ENCODE results near the gene CGREF1. TPM values are rescaled to one million over a fixed set of nuclear protein-coding genes. Genes with fewer than 3 reads are reported as not detected.

CGREF1 gene
- total RNA-seq, 1 experiment from 2014 or later, result 3.7 TPM

DNA sequence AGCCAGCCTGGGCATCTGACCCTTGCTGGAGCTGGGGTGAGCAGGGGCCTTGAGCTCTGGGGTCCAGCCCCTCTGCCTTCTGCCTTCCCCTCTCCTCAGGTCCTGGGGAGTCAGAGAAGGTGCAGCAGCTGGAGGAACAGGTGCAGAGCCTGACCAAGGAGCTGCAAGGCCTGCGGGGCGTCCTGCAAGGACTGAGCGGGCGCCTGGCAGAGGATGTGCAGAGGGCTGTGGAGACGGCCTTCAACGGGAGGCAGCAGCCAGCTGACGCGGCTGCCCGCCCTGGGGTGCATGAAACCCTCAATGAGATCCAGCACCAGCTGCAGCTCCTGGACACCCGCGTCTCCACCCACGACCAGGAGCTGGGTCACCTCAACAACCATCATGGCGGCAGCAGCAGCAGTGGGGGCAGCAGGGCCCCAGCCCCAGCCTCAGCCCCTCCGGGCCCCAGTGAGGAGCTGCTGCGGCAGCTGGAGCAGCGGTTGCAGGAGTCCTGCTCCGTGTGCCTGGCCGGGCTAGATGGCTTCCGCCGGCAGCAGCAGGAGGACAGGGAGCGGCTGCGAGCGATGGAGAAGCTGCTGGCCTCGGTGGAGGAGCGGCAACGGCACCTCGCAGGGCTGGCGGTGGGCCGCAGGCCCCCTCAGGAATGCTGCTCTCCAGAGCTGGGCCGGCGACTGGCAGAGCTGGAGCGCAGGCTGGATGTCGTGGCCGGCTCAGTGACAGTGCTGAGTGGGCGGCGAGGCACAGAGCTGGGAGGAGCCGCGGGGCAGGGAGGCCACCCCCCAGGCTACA lies 36.8 kb downstream of the CGREF1 start:
- H3K9me3 Mint-ChIP-seq (ENCODE audit: low read depth, unreplicated experiment), result no peaks in the 10 kb centered on the region
- H3K27me3 Mint-ChIP-seq (ENCODE audit: unreplicated experiment), result peaks cover 20% of the 10 kb centered on the region
- H3K36me3 Mint-ChIP-seq (ENCODE audit: insufficient read depth, unreplicated experiment), result peaks cover 24% of the 10 kb centered on the region
- H3K4me3 Mint-ChIP-seq (ENCODE audit: low read depth, unreplicated experiment), result no peak overlapping the region
- CTCF ChIA-PET, result interaction anchor here (0.6 to 1.4 kb wide), 3 partner anchors 11 to 82 kb away, joined by 3 to 8 read pairs (median 4); partner anchors contain the start of genes AGBL5 and OST4
- peaks cover 17% of the 10 kb centered on the region for H3K4me1 Mint-ChIP-seq (ENCODE audit: low read depth, unreplicated experiment)
- TF ChIP-seq CTCF (IDR thresholded peaks at IDR 0.05; ENCODE audit: unreplicated experiment), result no peak
- BruUV-seq (replicated peaks), result no TSS peak
- DNase-seq, result no peak
- intact Hi-C loops (cut with micrococcal nuclease; ENCODE audit: unreplicated experiment), result no loop called here
- no peak overlapping the region for H3K27ac Mint-ChIP-seq (ENCODE audit: unreplicated experiment)

GRCh38 chr2:27080603-27080936 lies 38.4 kb downstream of the CGREF1 start:
- Mint-ChIP-seq H3K9me3 (ENCODE audit: low read depth, unreplicated experiment) (no peaks in the 10 kb centered on the region), H3K4me1 (ENCODE audit: low read depth, unreplicated experiment) (peaks cover 13% of the 10 kb centered on the region), H3K36me3 (ENCODE audit: insufficient read depth, unreplicated experiment) (peaks cover 7% of the 10 kb centered on the region), H3K27me3 (ENCODE audit: unreplicated experiment) (peaks cover 36% of the 10 kb centered on the region), H3K27ac (ENCODE audit: unreplicated experiment) (no peak overlapping the region), H3K4me3 (ENCODE audit: low read depth, unreplicated experiment) (no peak overlapping the region)
- intact Hi-C loops (cut with micrococcal nuclease; ENCODE audit: unreplicated experiment), result no loop called here
- CTCF ChIA-PET, result interaction anchor here (0.7 to 1.0 kb wide), 3 partner anchors 8 to 199 kb away, joined by 3 to 4 read pairs (median 3); no protein-coding TSS in a partner anchor
- DNase-seq, result no peak
- no TSS peak for BruUV-seq (replicated peaks)
- no peak for TF ChIP-seq CTCF (IDR thresholded peaks at IDR 0.05; ENCODE audit: unreplicated experiment)

GRCh38 chr2:27080140-27080469 lies 38.8 kb downstream of the CGREF1 start:
- DNase-seq, result no peak
- CTCF ChIA-PET, result no interaction called here

DNA sequence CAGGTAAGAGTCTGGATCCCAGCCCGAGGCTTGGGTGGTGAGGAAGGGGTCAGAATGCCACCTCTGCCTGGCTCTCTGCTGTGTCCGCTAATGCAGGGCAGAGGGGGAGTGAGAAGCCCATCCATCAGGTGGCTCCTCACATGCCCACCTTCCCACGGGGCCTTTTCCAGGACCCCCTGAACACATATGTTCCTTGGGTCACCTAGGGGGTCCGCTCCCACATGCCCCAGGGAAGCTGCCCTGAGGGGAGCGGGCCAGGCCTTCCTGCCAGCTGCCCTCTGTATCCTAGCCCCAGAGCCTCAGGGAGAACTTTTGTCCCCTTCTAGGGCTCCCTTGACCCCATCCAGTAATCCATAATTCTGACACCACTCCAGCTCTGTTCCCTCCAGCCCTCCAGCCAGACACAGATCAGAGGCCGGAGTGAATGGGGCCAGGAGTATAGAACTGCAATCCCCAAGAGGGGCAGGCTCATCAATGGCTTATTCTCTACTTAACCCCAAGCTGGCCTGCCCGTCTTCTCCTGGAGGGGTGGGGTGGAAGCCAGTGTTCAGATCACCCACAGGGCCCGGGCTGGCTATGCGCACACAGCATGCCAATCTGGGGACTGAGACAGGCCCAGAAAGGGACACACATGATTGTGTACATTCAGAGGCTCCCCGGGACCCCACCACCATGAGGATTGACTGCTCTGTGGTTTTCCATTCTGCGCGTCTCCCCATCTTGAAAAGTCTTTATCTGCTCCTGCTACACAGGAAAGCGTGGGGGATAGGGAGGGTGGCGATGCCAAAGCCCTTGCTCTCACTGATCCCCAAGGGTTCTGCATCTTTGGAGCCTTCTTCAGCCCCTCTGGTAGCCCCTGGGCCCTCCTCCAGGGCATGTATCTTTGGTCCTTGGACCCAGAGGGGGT lies 39.4 kb downstream of the CGREF1 start:
- intact Hi-C loops (cut with micrococcal nuclease; ENCODE audit: unreplicated experiment), result no loop called here
- BruUV-seq (replicated peaks), result no TSS peak
- H3K27me3 Mint-ChIP-seq (ENCODE audit: unreplicated experiment), result peaks cover 47% of the 10 kb centered on the region
- H3K4me1 Mint-ChIP-seq (ENCODE audit: low read depth, unreplicated experiment), result peaks cover 13% of the 10 kb centered on the region
- DNase-seq, result no peak
- no peak for TF ChIP-seq CTCF (IDR thresholded peaks at IDR 0.05; ENCODE audit: unreplicated experiment)
- H3K9me3 Mint-ChIP-seq (ENCODE audit: low read depth, unreplicated experiment), result no peaks in the 10 kb centered on the region
- peaks cover 5% of the 10 kb centered on the region for H3K36me3 Mint-ChIP-seq (ENCODE audit: insufficient read depth, unreplicated experiment)
- H3K27ac Mint-ChIP-seq (ENCODE audit: unreplicated experiment), result no peak overlapping the region
- no peak overlapping the region for H3K4me3 Mint-ChIP-seq (ENCODE audit: low read depth, unreplicated experiment)
- CTCF ChIA-PET, result no interaction called here

More at GRCh38 chr2:27080140-27080469, 38.8 kb downstream of the CGREF1 start:
- Mint-ChIP-seq H3K27me3 (ENCODE audit: unreplicated experiment) (peaks cover 41% of the 10 kb centered on the region), H3K9me3 (ENCODE audit: low read depth, unreplicated experiment) (no peaks in the 10 kb centered on the region), H3K36me3 (ENCODE audit: insufficient read depth, unreplicated experiment) (peaks cover 5% of the 10 kb centered on the region), H3K4me3 (ENCODE audit: low read depth, unreplicated experiment) (no peak overlapping the region), H3K4me1 (ENCODE audit: low read depth, unreplicated experiment) (peaks cover 13% of the 10 kb centered on the region), H3K27ac (ENCODE audit: unreplicated experiment) (no peak overlapping the region)
- intact Hi-C loops (cut with micrococcal nuclease; ENCODE audit: unreplicated experiment), result no loop called here
- TF ChIP-seq CTCF (IDR thresholded peaks at IDR 0.05; ENCODE audit: unreplicated experiment), result no peak
- BruUV-seq (replicated peaks), result no TSS peak

Data from Calu3 (cell line).